Activated CD4-positive, CD25-positive, alpha-beta regulatory T cell treated with anti-CD3 and anti-CD28 coated beads, Interleukin-2, amount 50 U/mL, for 16 hours (primary cell): ENCODE data around the gene HOATZ.
A peak's percentile ranks its signal among the peaks of the same experiment; 100 is the strongest.

Source experiments
- DNase-seq: peaks from one replicate; pipeline ENCODE4 v3.0.0-alpha.2; 2020; ENCODE audit warnings: low read depth, low spot score

The HOATZ gene

DNA sequence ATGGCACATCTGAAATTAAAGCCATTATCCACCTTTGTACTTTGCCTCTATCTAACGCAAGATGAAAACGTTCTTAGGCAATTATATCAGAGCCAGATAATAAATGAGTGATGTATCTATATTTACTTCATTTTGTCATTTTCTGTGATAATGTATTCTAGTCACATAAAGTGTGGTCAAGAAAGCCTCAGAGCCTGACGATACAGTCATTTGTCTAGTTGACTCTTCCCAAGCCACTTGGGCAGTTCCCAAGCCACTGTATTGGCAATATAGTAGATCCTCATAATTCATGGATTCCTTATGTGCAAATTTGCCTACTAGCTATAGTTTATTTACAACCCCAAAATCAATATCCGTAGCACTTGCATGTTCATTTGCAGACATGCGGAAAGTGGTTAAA lies 7.8 kb downstream of the HOATZ start:
- no peak for DNase-seq

DNA sequence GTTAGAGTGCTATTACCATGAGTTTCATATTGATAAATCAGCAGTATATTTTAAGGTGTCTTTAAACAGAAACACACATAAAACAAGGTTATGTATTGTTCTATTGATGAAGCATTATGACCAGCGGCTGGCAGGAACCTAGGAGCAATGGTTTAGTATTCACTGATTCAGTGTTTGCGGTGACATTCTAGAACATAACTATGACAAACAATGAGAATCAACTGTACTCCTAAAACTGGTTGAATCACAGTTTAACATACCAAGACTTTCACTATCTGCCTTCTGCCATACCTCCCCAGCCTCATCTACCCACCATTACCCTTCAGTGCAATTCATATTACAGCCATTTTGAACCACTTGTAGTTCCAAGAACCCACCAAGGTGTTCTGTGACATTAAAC lies 8.8 kb downstream of the HOATZ start:
- no peak for DNase-seq

DNA sequence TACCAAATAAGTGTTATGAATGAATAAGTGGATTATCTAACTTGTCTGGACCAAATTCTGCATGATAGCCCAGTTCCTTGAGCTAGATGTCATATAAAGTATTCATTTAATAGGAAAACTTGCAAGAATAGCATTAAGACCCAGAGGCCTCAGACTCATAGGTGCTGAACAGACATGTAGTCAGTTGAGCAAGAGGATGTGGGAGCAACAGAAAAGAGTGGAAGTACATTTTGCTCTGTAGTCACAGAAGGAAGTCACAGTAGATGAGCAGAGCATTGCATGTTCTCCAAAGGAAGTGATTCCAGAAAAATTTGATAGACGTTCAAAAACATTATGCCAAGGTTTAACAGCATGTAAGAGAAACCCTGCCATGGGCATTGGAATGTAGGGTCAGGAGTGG lies 9.5 kb downstream of the HOATZ start:
- no peak for DNase-seq

DNA sequence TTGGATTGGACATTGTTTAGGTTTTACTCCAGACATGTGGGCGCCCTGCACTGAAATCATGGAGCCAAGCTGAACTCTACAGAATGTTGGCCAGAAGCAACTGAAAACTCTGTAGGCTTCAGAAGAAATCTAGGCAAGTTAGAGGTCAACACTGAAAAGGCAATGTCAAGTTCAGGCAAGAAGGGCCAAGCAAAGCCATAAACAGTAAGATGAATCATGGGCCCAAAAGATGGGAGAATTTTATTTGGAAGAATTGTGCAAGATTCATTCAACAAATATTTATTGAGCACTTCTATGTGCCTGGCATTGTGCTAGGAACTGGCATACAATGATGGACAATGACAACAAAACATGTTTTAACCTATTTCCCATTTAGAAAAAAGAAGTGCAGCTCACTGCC lies 10.9 kb downstream of the HOATZ start:
- DNase-seq = no peak

DNA sequence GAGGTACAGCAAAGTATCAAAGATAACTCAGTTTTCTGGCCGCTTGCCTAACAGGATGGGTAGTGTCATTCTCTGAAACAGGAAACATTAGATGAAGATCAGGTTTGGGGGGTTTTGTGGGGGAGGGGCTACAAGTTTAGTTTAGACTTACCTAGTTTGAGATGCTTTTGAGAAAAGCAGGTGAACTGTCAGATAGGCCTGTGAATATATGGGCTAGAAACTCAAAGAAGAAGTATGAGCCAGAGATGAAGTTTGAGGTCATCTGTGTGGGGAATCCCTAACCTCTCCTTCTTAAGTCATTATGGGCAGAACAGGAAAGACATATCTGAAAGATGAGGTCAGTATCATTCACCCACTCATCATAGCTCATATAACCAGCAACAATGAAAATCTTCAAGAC lies 11.9 kb downstream of the HOATZ start:
- no peak for DNase-seq

DNA sequence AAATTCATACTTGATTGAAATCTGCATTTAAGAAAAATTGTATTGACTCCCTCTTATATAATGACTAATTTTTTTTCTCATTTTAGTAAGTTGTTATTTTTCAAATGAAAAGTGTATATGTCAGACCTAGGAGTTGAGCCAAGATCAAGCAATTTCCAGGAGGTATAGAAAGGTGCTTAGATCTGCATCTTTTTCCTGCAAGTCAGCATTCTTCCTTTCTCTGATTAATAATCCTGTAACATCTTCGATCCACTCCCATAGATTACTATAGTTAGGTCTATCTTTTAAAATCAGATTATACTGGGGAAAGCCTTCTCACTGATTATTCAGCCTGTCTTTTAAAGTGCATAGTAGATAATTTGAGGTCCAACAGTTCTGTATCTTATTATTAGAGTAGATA lies 12.7 kb downstream of the HOATZ start:
- DNase-seq = no peak

DNA sequence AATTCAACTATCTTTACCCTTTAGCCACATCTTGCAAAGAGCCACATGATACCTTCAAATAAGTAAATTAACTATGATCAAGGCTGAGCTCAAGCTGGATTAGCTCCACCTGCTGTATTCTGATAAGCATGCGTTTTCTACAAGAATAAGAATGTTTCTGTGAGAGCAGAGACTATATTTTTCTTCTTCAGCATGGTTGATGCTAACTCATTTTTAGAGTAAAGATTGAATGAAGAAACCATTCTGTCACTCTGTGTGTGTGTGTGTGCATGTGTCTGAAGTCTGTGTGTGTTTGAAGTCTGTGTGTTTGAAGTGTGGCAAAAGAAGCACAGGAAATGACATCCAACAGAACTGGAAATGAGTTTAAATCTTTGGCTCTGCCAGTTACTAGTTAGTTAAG lies 14.0 kb downstream of the HOATZ start:
- DNase-seq = no peak

DNA sequence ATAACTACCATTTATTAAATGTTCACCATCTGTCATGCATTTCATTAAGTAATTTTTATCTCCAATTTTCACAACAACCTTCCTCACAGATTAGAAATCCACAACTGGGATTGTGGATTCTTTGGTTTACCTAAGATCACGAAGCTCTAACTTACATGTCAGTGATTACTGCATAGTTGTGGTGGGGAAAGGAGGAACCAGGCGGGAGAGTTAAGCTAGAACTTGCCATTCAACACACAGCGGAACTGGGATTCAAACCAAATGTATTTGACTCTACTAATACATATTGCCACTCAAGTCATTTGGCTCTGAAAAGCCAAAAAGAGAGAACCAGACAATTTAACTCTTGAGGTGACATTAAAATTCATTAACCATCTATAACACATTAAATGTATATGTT lies 15.5 kb downstream of the HOATZ start:
- no peak for DNase-seq

DNA sequence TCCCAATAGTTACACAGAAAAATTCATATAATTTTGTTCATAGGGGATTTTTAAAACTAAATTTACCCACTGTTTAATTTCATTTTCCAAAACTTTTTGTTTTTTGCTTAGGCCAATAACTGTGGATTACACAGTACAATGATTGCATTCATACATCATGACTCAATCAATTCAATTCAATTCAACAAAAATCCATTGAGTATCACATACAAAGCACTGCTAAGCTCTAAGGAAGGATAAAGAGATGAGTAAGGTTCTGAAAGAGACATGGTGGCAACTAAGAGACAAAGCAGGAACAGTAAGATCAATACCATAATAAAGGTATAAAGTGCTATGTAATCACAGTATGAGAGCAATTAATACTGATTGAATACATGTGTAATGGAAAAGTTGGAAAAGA lies 16.6 kb downstream of the HOATZ start:
- DNase-seq = no peak

DNA sequence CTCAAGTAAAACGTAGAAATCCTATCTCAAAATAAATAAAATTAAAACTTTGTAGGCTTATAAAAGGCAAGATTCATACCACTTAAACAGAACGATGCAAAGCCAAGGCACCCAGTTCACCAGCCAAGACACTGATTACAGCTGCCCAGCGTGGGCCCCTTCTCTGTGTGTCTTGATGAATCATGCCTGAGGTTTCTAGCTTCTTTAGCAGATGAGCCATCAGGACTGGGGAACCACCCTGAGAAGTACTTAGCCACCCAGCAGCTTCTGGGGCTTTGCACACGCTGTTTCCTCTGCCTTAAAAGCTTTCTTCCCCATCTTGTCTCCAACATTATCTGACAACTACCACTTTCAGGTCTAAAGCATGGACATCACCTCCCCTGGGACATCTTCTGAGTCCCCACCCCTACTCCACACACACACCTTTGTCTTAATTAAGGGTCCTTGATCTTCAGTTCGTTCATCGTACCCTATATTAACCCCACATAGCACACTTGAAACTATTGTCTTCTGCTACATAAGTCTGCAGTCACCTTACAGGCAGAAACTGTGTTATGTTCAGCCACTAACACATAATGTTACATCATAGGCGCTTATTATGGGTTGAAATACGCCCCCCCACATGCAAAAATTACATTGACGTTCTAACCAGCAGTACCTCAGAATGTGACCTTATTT lies 17.2 kb downstream of the HOATZ start:
- peak; percentile 27 for DNase-seq

DNA sequence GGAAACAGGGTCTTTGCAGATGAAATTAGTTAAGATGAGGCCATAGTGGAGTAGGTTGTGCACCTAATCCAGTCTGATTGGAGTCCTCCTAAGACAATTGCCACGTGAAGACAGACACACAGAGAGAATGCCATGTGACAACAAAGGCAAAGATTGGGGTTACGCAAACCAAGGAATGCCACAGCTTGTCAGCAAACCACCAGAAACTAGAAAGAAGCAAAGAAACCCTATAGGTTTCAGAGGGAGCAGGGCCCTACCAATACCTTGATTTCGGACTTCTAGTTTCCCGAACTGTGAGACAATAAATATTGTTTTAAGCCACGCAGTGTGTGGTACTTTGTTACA lies 17.8 kb downstream of the HOATZ start:
- no peak for DNase-seq

DNA sequence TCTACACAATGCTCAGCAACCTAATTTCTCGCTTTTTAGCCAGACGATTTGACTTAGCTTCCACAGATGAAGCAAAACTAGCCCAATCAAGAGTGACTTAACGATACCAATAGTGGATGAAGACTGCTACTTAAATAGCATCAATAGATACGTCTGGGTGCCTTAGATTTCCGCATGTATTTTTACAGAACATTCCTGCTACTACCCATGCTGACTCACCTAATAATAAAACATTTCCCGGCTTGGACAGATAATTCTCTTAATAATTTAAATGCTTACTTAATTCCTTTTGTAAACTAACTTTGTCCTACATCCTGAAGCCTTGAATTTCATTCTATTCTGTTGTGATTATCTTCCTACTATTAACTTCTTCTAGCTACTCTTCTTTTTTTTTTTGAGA lies 20.7 kb downstream of the HOATZ start:
- DNase-seq = no peak

DNA sequence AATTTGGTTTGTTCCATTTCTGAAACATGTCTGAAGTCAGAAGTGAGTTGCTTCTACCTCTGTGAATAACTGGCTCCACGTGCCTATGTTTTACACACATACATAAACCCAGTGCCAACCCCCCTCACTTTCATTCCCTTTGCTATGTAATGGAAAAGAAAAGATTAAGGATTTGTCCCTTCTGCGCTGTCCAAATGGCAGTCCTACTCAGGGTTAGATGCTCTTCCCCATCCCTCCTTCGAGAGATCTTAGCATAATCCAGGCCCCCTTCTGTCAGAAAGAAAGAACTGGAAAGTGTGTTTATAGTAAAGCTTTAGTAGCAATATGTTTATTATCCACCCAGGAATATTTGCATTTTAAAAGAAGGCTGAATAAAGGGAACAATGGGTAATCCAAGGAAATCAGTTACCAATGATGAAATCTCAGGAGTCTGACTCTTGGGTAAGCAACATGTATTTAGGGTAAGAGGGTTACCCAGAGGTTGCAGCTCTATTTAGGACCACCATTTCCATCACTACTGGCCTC lies 22.8 kb downstream of the HOATZ start:
- no peak for DNase-seq

DNA sequence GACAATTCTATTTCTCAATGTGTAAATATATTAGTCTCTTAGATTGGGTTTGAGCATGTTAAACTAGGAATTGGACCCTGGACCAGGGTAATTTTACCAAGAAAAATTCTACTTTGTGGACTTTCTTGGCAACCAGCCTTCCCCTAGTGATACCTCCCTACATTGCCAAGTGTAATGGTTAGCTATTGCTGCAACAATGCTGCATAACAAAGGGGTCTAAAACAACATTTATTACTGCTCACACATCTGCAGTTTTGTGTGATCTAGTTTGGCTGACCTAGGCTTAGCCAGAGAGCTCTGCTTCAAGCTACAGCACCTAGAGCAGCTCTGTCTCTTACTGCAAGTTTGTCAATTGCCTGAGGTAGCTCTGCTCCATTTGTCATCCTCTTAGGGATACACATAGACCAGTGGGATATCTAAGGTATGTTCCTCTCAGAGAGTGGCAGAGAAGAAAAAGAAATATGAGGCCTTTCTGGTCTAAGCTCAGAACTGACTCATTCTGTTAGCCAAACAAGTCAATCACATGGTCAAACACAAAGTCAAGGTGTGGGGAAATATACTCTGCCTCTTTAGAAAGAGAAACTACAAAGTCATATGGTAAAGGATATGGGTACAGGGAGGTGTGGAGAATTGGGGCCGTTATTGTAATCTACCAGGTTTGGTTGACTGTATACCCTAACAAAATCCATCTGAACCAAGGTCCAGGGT lies 24.0 kb downstream of the HOATZ start:
- no peak for DNase-seq

DNA sequence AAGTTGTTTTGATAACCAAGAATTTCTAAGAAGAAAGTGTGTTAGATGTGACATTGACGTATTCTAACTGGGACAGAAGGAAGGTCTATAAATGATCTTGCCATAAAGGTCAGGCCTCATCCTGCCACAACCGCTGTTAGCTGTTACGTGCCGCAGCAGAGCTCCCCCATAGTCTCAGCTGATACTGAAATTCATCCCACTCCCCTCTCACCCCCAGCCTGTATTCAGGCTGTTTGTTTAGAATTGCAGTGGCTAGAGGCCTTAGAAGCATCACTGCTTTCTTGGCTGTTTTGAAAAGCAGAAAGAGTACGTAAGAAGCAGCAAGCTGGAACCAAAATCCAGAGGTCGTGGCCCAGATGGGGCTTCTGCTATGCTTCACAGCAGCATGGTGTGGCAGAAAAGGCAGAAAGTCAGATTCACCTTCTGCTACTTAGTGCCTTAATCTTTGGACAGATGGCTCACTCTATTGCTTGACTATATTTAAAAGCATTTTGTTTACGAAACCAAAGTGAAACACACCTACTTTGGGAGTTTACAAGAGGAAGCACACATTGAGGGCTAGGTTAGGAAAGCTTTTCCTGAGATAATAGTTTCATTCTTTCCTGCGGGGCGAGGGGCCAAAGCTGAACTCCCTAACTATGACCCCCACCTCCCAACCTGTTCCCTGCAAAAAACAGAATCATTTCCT lies 25.0 kb downstream of the HOATZ start:
- DNase-seq = no peak

DNA sequence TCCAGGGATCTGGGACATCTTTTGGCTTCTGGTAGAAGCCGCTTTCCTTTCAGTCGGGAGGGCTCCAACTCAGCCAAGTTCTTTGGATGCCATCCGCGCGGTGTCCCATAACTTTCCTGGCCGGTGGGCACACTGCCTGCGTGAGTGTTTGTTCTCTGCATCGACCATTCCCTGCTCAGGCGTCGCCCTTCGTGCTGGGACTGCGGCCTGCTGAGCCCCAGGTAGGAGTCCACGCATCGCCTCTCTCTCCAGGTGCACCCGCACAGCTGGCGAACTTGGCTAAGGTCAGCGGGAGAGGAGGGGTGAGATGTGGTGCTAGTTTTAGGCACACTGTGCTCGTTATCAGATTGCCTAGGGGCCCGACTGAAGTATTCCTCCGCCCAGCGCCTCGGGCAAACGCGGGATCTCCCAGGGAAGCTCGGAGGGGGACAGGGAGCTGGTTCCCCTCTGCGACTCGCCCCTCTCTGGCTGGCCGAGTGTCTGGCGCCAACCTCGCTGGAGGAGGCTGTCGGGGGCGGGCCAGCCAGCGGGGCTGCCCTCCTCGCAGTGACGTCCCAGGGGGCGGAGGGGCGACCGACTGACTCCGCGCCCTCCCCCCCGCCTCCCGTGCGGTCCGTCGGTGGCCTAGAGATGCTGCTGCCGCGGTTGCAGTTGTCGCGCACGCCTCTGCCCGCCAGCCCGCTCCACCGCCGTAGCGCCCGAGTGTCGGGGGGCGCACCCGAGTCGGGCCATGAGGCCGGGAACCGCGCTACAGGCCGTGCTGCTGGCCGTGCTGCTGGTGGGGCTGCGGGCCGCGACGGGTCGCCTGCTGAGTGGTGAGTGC lies 25.7 kb downstream of the HOATZ start, which contains the start of gene LAYN:
TSS of gene LAYN (plus strand) at position 607 of the 823 bp plus-strand sequence. CDS start at position 731, 124 bp downstream.
- peak; percentile 21 for DNase-seq

DNA sequence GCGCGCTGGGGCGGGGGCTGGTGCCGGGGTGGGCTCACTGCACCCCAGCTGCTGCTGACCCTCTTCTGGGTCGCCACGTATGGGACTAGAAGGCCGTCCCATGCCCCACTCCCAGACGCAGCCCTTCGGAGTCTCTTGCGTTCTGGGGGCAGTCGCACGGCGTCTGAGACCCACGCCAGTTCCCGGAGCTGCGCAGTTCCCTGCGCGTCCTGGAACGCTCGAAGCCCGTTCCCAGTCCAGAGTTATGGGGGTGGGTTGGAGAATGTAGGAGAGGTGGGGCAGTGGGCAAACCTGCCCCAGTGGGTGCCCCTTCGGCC lies 26.3 kb downstream of the HOATZ start:
- no peak for DNase-seq

DNA sequence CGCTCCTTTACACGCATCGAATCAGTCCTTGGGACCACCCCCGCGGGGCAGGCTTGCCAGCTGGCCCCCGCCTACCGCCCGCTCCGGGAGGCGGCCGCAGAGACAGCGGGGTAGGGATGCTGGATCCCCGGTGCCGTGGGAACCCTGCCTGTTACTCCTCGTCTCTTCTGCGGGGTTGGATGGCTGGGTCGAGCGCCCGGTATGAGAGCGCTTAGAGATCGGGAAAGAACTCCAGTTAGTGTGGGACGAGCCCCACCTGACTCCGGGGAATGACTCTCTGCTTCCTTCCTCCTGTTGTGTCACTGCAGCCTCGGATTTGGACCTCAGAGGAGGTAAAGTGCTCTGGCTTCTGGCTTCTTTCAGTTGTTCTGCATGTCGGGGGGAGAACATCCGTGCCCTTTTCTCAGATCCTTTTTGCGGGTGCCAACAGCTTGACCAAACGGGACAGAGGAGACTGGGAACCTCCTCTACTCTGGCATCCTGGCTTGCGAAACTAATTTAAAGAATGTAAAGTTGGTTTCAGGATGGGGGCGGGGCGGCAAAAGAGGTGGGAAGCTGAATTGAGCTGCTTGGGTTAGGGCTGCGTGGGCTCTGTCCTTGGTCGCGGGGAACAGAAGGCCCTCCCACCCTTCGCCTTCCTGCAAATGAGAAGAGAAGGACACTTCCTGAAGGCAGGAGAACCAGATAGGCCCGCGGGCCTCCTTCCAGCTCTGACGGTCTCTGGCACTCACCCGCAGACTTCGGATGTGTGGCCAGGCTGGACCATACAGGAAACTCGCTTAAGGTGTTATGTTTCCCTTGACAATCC lies 26.9 kb downstream of the HOATZ start:
- no peak for DNase-seq

DNA sequence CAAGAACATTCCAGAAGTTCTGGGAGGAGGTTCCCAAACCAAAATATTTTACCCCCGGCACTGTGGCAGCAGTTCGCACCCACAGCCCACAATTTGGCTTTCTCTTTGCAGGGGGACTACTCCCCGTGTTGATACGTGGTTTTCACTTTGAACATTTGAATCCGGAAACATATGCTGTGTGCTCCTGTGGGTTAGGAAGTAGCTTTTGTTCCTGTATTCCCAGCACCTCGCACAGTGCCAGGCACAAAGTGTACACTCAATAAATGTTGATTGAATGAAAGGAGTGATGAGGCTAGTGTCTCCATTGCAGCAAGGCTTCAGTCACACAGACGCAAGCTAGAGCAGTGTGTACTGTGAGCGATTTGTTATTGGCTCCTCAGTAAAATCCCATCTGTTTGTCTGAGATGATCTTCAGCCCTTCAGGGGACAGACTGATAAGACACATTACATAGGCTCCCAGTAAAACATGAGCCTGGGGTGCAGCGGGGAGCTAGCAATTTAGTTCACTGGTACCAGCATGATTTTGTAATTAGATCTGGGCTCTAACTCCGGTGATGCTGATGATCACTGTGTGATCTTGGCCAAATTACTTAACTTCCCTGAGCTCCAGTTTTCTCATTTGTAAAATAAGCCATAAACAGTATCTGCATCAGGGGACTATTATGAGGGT lies 28.2 kb downstream of the HOATZ start:
- DNase-seq = no peak

DNA sequence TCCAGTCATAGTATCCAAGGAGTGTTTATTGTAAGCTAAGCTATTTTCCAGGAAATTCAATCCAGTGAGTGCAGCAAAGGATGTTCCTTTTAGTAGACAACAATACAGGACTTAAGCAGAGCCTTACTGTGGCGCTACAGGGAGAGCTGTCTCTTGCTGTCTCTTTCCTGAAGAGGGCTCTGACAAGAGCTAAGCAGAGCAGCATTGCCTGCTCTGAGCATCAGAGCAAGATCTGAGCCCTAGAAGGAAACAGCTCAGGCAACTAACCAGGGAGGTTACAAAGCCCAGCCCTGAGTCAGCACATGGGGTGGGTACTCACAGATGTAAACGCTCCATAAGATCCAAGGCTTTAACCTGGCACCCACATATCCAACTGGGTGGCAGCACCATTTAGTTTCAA lies 33.9 kb downstream of the HOATZ start:
- no peak for DNase-seq
